Muscle of back (tissue), 11 donors: ENCODE data around the gene MPEG1. TPM values are rescaled to one million over a fixed set of nuclear protein-coding genes. Genes with fewer than 3 reads are reported as not detected.

Source experiments
- DNase-seq, 3 donors: peaks; one replicate each; pipeline versions ENCODE4 v3.0.0 to v3.0.0-alpha.2; 2013
- polyA plus RNA-seq, 10 donors: library from polyadenylated mRNA; unstranded; fragments of 120-200 nt; gene quantifications; one replicate each; pipeline ENCODE4 v1.2.1, GENCODE V29; 2013; ENCODE audit not compliant: insufficient read length in 10 of 10

MPEG1 gene
- polyA plus RNA-seq, 10 donors, result 9.2 to 16.5 (median 12.1) TPM

DNA sequence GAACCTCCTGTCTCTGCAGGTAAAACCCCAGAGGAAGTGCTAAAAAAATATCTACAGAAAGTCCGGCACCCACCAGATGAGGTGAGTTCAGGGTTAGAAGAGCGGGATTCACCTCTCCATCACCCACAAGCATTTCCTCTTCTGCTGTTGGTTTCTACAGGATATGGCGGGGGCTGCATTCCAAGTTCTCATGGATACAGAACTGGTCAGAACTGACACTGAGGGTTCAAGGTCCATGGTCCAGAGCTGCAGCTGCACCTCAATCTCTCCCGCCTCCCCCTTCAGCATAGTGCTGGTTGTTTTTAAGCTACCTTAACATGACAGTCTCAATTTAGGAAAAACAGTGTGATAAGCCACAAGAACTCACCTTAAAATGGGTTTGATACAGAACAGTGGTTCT is 21.6 kb downstream of the MPEG1 start:
- no peak for DNase-seq

DNA sequence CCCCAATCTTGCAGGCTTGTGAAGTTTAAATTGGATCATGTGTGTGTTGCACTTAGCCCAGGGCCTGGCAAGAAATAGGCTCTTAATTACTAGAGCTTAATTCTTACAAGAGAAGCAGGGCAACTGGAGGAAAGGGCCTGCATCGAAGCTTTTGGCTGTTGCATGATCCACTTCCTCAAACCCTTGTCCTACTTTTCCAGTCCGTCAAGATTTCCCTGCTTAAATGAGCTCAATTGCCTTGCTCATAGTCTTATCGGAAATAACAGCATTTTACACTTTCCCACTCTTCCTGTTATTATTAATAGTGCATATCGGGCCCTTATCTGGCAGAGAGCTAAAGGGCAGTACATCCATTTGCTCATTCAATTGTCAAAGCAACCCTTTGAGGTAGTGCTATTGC is 22.7 kb downstream of the MPEG1 start:
- DNase-seq, result no peak

DNA sequence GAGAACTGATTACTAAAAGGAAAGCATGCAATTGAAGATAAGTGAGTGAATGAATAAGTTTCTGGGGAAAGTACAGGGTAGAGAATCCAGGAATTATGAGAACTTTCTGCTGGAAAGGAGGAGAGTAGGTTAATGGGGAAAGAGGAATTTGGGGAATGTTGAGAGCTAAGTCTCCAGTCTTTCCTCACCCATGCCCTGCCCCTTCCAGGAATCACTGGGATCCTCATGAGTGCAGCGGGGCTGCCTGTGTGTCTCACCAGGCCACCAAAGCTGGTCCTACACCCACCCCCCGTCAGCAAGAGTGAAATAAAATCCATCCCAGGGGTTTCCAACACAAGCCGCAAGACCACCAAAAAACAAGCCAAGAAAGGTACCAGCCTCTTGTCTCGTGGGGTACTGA is 23.8 kb downstream of the MPEG1 start:
- DNase-seq, result no peak

- peak; percentile 45 to 82 (median 51) for DNase-seq
Measured at GRCh38 chr11:59187587-59187986, 25.1 kb downstream of the MPEG1 start.

DNA sequence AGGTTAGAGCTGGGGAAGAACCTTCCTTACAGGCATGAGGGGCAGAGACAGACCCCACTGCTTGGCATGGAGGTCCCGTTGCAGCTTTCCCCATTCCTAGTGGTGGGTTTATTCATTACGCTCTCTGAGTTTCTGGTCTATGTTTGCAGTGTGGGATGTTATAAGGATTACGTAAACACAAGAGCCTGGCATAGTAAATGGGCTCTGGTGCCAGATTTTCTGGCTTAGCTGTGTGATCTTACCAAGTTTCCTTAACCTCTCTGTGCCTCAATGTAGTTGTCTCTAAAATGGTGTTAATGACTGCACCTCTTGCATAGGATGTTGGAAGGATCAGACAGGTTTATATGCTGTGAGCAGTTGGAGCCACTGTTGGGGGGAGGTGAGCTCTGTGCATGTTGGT is 25.7 kb downstream of the MPEG1 start:
- no peak for DNase-seq

GRCh38 chr11:59186130-59186594 is 26.6 kb downstream of the MPEG1 start:
- no peak for DNase-seq

GRCh38 chr11:59185386-59185945 is 27.3 kb downstream of the MPEG1 start:
- no peak for DNase-seq

DNA sequence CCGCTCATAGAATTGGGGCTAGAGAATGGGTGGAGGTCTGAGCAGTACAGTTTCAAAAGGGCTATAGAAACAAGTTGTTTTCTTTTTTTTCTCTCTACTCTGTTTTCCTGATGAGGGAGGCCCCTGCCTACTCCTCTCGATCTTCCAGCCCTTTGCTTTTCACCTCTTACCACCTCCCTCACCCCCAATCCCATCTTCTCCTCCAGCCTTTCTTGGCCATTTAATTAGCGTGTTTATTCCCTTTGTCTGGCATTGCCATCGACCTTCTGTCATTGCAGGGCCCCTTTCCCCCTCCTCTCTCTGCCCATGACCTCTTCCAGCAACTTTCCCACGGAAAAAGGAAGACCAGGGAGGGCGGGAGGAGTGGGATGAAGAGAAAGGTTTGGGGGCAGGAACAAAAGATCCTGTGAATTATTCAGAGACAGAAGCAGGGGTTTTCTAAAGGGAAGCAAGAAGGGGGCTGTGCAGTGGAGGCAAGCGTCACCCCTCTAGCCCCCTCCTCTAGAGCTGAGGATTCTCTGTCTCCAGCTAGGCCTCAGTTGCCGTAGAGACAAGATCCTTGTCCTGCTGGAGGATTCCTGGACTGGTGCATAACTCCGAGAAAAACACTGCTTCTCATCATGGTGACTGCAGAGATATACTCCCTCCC is 27.9 kb downstream of the MPEG1 start:
- DNase-seq, result no peak

- DNase-seq, result peak in 2 of 3 donors; percentile 38 to 60
Measured at GRCh38 chr11:59183771-59184170, 29.0 kb downstream of the MPEG1 start.

DNA sequence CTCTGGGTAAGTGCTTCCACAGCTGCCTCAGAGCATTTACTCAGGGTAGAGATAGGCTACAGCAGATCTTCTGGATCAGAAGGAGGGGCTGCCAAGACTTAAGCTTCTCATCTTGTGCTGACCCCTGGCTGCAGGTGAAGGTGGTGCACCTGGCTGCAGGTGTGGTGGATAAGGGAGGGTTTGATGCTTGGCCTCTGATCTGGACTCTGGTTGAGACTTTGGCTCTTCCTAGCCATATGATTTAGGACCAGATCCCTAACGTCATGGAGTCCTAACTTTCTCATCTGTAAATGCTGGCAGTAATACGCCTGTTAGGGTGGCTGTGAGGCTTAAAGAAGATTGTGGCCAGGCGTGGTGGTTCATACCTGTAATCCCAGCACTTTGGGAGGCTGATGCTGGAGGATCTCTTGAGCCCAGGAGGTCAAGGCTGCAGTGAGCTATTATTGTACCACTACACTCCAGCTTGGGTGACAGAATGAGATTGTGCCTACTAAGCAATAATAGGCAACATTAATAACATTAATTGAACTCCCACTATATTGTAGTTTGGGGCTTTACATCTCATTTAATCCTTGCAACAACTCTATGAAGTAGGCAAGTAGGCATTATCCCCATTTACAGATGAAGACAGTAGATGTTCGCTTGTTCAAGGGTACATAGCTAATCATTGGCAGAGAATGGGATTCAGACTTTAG is 30.1 kb downstream of the MPEG1 start:
- no peak for DNase-seq

GRCh38 chr11:59181746-59182456 is 30.8 kb downstream of the MPEG1 start:
- no peak for DNase-seq

DNA sequence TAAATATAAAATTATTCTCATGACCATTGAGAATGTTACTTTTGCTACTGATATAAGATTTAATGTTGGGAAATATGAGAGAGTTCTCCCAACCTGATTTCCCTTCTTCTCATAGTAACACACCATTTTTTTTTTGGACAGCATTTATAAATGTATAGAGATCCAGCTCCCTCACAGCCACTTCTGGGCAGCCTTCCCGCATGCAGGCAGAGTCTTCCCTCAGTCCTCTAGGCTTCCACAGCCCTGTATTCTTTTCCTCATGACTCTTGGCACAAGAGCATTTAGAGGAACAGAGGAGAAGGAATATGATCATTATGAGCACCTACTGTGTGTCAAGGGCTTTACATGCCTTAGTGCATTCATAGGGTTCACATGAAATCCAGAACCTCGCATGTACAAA is 31.8 kb downstream of the MPEG1 start:
- peak in 1 of 3 donors; percentile 62 for DNase-seq

DNA sequence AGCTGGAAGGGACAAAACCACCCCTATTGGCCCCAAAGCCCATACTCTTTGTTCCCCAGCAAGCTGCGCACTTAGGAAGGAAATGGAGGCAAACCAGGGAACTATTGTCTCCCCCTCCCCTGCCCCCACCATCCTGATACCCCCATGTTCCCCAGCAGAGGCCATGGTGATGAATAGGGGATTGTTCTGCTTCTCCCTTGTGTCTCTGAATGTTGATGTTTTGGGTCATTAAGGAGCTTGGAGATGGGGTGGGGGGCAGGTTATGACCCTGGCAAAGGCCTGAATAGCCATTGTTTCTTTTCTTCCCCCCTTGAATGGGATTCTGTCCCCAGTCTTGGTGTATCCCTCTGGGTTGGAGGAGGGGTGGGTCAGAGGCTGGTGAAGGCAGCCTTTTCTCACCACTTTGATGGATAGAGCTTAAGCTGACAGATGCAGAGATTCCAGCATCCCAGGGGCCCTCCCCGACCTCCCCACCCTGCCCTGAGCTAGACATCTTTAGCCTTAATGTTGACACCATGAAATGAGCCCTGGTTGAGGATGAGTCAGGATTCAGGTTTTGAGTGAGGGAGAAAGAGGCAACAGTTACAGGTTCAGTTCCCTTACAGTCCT is 32.5 kb downstream of the MPEG1 start:
- DNase-seq, result no peak

GRCh38 chr11:59179121-59179520 is 33.6 kb downstream of the MPEG1 start:
- no peak for DNase-seq

- DNase-seq, result no peak
Measured at GRCh38 chr11:59178402-59178801, 34.3 kb downstream of the MPEG1 start.

DNA sequence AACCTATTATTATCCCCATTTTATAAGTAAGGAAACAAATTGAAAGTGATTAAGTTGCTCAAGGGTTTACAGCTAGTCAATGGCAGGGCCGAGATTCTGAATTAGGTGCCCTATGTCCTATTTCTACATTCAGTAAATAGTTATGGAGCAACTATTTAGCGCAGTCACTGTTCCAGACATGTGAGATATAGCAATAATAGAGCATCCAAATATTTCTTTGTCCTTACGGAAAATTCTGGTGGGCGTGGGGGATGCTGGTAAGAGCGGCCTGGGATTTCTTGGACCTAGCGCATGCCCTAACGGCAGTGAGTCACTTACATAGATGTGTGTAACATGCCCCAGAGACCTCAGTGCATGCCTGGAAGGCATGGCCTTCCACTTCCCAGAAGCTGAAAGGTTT is 36.4 kb downstream of the MPEG1 start:
- DNase-seq, result no peak

- DNase-seq, result no peak
Measured at GRCh38 chr11:59175091-59175501, 37.6 kb downstream of the MPEG1 start.

DNA sequence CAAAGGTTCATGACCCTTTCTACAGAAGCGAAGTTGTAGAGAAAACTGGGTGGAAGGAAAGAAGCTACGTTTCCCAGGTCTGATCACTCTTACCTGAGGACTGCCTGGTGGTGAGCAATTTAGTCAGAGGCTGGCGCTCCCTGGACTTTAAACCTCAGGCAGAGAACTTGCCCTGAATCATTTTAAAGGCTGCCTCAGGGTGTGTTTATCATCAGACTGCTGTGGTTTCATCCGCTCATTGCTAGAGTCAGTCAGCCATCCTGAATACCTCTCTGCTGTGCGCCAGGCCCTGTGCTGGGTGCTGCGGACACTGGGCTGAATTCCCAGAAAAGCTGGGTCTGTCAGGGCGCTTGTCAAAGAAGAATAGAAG is 38.1 kb downstream of the MPEG1 start:
- no peak for DNase-seq

GRCh38 chr11:59173964-59174663 is 38.6 kb downstream of the MPEG1 start:
- peak in 1 of 3 donors; percentile 59 for DNase-seq

GRCh38 chr11:59173080-59173963 is 39.4 kb downstream of the MPEG1 start:
- peak in 2 of 3 donors; percentile 33 to 78 for DNase-seq
